Mucosa of descending colon (tissue), 3 donors: Measurements from ENCODE around the gene EIPR1. TPM values are rescaled to one million over a fixed set of nuclear protein-coding genes. Genes with fewer than 3 reads are reported as not detected.

Experiments used
- ATAC-seq: fragments of 200-7000 bp; cut with Tn5 transposase; one replicate; pipeline ENCODE4 v1.9.1; 2020; ENCODE audit warnings: mild to moderate bottlenecking, moderate library complexity
- DNase-seq, 3 donors: peaks; one replicate each; pipeline ENCODE4 v3.0.0-alpha.2; 2020
- H3K36me3 ChIP-seq: fragments of 200-600 bp; one replicate; pipeline ENCODE4 v1.8.0; 2021; ENCODE audit warnings: low read depth, mild to moderate bottlenecking
- H3K4me1 ChIP-seq: fragments of 200-600 bp; one replicate; pipeline ENCODE4 v1.8.0; 2021; ENCODE audit warnings: low read depth, mild to moderate bottlenecking
- H3K4me3 ChIP-seq: fragments of 200-600 bp; one replicate; pipeline ENCODE4 v1.8.0; 2021; ENCODE audit warnings: mild to moderate bottlenecking
- H3K9me3 ChIP-seq: fragments of 200-600 bp; one replicate; pipeline ENCODE4 v1.8.0; 2021; ENCODE audit warnings: mild to moderate bottlenecking
- intact Hi-C, 2 donors: fragments of 100-400 bp; cut with DNase I in 1 of 2; cut with micrococcal nuclease in 1 of 2; formaldehyde crosslinking; loops; one replicate each; pipeline versions ENCODE4 v1.11.0 to v1.11.1; 2022; cut with DNase I, micrococcal nuclease
- total RNA-seq, 3 donors: library from RNA; stranded (reverse); fragmentation: NEBNext Ultra II Directional in 2 of 3; extraction: Animal tissue kit (Norgen Biotek cat#: 25700) in 2 of 3; gene quantifications; one replicate each; pipeline versions ENCODE4 v1.2.1 to v1.2.4, GENCODE V29; 2021 to 2023
- TF ChIP-seq, protein P1 (sequence below): fragments of 200-600 bp; IDR thresholded peaks from one replicate; pipeline ENCODE4 v1.8.0; 2022; ENCODE audit warnings: antibody characterized with exemption, mild to moderate bottlenecking
- donor health status: DM: no; HTN: no; CAD: no; lungs with moderate emphysema.
- donor health status: DM: no; HTN: no; CAD: no.
- donor health status: DM: no; HTN: yes; CAD: no.

The EIPR1 gene
- total RNA-seq, 3 donors from 2014 or later: 15.9 to 27.1 (median 25.0) TPM

DNA sequence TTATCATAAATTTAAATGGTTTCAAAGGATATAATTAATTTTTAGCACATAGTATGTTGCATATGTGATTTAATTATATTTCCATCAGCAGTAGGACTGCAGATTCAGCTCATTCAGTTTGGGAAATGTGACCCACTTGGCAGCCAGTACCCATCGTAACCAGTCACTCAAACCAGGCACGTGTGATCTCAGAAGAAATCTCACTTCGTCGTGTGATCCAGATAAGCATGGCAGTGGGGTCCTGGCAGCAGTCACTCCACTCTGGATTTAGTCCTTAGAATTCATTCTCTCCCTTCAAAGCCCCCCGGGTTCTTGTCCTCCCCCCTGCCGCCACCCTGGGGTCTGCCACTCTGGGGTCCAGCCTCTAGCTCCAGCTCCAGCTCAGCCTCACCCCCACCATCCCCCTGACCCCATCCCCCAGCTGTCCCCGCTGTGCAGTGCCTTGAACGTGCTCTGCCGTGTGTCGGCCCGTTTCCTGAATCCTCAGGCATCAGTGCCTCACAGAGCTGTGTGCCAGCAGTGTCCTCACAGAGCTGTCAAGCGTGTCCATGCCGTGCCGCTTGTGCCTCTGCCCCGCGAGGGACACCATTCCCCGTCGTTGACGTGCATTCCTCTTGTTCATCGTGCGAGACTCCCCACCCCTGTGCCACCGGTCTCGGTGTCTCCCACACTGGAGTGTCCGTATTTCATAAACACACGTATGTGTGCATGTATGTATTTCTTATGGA, 36.7 kb upstream of the EIPR1 start:
- Histone ChIP-seq H3K4me1 (no peaks in the 10 kb centered on the region), H3K36me3 (no peaks in the 10 kb centered on the region), H3K4me3 (no peak overlapping the region), H3K9me3 (no peaks in the 10 kb centered on the region)
- ATAC-seq: no peak
- intact Hi-C loops: no loop called here
- DNase-seq: no peak
- TF ChIP-seq, protein P1, sequence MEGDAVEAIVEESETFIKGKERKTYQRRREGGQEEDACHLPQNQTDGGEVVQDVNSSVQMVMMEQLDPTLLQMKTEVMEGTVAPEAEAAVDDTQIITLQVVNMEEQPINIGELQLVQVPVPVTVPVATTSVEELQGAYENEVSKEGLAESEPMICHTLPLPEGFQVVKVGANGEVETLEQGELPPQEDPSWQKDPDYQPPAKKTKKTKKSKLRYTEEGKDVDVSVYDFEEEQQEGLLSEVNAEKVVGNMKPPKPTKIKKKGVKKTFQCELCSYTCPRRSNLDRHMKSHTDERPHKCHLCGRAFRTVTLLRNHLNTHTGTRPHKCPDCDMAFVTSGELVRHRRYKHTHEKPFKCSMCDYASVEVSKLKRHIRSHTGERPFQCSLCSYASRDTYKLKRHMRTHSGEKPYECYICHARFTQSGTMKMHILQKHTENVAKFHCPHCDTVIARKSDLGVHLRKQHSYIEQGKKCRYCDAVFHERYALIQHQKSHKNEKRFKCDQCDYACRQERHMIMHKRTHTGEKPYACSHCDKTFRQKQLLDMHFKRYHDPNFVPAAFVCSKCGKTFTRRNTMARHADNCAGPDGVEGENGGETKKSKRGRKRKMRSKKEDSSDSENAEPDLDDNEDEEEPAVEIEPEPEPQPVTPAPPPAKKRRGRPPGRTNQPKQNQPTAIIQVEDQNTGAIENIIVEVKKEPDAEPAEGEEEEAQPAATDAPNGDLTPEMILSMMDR: no peak

DNA sequence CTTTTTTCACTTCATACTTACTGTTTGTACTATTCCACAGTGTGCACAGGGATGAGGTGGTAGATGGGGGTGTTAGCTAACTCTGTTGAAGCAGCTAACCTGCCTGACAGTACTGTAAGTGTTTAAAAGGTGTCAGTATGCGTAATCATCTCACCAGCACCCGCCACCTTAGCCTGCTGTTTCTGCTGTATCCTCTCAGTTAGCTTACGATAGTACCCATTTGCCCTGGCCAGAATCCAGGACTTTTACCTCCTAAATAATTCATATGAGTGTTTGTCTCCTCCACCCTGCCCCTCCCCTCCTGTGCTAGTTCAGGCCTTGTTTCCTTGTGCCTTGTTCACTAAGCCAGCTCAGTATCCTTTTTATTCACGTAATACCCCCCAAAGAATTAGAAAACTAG, 36.1 kb upstream of the EIPR1 start:
- ATAC-seq: no peak
- intact Hi-C loops: no loop called here
- Histone ChIP-seq H3K9me3 (no peaks in the 10 kb centered on the region), H3K4me1 (no peaks in the 10 kb centered on the region), H3K4me3 (no peak overlapping the region), H3K36me3 (no peaks in the 10 kb centered on the region)
- DNase-seq: peak in 1 of 3 donors; percentile 11
- TF ChIP-seq, protein P1: no peak

DNA sequence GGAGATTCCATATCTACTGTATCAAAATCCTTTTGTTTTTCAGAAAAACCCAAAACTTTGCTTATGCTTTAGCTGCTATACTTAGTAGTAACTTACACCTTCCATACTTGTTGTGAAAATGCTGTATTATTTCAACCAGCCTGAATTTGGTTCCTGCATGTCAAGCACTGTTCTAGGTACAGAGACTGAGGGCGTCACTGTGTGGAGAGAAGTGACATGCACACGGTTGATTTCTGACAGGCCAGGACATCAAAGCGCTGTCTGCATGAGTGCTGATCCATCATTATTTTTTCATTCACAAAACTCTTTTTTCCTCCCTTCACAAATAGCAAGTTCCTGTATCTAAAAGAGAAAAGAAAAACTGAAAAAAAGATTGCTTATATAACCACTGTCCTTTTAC, 33.5 kb upstream of the EIPR1 start:
- no peaks in the 10 kb centered on the region for H3K9me3 ChIP-seq
- ATAC-seq (no peak), DNase-seq (no peak)
- no peak overlapping the region for H3K4me3 ChIP-seq
- TF ChIP-seq, protein P1: no peak
- H3K36me3 ChIP-seq: no peaks in the 10 kb centered on the region
- no peaks in the 10 kb centered on the region for H3K4me1 ChIP-seq
- intact Hi-C loops: no loop called here

DNA sequence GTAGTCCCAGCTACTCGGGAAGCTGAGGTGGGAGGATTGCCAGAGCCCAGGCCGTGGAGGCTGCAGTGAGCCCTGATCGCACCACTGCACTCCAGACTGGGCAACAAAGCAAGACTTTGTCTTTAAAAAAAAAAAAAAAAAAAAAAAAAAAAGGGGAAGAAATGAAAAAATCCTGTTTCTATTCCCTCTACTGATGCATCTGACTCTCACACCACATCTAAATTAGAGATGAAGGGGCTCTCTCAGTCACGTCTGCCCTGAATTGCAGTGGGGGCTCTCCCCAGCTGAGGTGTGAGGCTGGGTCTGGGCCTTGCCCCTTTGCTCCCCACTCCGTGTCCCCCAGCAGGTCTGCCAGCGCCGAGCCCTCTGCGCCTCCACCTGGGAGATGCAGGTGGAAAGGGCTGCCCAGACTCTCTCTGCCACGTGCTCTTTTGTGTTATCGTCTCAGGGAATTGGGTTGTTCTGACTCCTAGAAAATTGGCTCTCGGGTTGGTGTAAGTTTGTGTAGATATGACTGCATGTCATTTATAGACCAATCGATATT, 32.1 kb upstream of the EIPR1 start:
- no peak for ATAC-seq
- intact Hi-C loops: no loop called here

DNA sequence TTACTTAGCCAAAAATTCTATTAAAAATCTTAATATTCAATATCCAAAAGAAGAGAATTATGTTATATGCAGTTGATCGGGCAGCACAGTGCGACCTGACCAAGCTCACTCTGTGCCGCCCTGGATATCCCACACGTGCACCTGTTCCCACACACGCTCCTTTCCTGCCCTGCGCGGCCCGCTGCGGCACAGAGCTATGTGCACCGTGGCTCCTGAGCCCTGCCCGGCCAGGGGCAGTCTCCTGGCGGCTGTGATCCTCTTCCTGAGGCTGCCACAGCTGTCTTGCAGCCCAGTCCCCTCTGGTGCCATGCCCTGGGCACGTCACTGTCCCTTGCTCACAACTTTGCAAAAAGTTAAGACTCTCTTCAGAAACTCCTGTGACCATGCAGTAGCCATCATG, 31.2 kb upstream of the EIPR1 start:
- TF ChIP-seq, protein P1: no peak
- H3K4me3 ChIP-seq: no peak overlapping the region
- intact Hi-C loops: no loop called here
- H3K9me3 ChIP-seq: no peaks in the 10 kb centered on the region
- H3K4me1 ChIP-seq: no peaks in the 10 kb centered on the region
- no peaks in the 10 kb centered on the region for H3K36me3 ChIP-seq
- ATAC-seq: no peak
- DNase-seq: no peak

More for the DNA sequence above, 32.1 kb upstream of the EIPR1 start:
- H3K4me1 ChIP-seq: no peaks in the 10 kb centered on the region
- TF ChIP-seq, protein P1: no peak
- no peaks in the 10 kb centered on the region for H3K9me3 ChIP-seq
- H3K36me3 ChIP-seq: no peaks in the 10 kb centered on the region
- no peak for DNase-seq
- no peak overlapping the region for H3K4me3 ChIP-seq
